Mesenchymal stem cell (in vitro differentiated cells and primary cell): ENCODE measurements around the gene HOMER3.
A peak's percentile ranks its signal among the peaks of the same experiment; 100 is the strongest.

Experiments
- DNase-seq: peaks from one replicate; pipeline ENCODE4 v3.0.0-alpha.2; 2013
- H2AFZ ChIP-seq: one replicate; pipeline ENCODE4 v1.6.1; 2013; ENCODE audit warnings: low read depth, mild to moderate bottlenecking, control low read depth, inconsistent platforms, low read length, moderate library complexity
- H2AK5ac ChIP-seq: 2 replicates; pipeline ENCODE4 v1.6.1; 2013; ENCODE audit warnings: low read length, moderate library complexity, mild to moderate bottlenecking, inconsistent platforms; ENCODE audit not compliant: severe bottlenecking
- H2BK120ac ChIP-seq: one replicate; pipeline ENCODE4 v1.6.1; 2013; ENCODE audit warnings: low read depth, mild to moderate bottlenecking, inconsistent platforms, low read length, moderate library complexity
- H2BK12ac ChIP-seq, 2 experiments: one replicate each; pipeline ENCODE4 v1.6.1; 2013; ENCODE audit warnings: inconsistent platforms in 2 of 2, low read length in 2 of 2, mild to moderate bottlenecking in 2 of 2, moderate library complexity in 2 of 2, control low read depth in 1 of 2
- H2BK15ac ChIP-seq: one replicate; pipeline ENCODE4 v1.6.1; 2013; ENCODE audit warnings: mild to moderate bottlenecking, low read depth, inconsistent platforms; ENCODE audit not compliant: poor library complexity, severe bottlenecking
- H2BK5ac ChIP-seq: 2 replicates; pipeline ENCODE4 v1.6.1; 2013; ENCODE audit warnings: low read depth, mild to moderate bottlenecking, low read length, control low read depth, inconsistent platforms; ENCODE audit not compliant: poor library complexity, severe bottlenecking
- H3K14ac ChIP-seq, 2 experiments: one replicate each; pipeline ENCODE4 v1.6.1; 2013; ENCODE audit warnings: inconsistent platforms in 2 of 2, low read length in 2 of 2, control low read depth in 1 of 2, mild to moderate bottlenecking in 1 of 2, moderate library complexity in 1 of 2
- H3K18ac ChIP-seq, 2 experiments: one replicate each; pipeline ENCODE4 v1.6.1; 2013; ENCODE audit warnings: inconsistent platforms in 2 of 2, low read length in 2 of 2, control low read depth in 1 of 2, low read depth in 1 of 2, mild to moderate bottlenecking in 1 of 2
- H3K23ac ChIP-seq, 2 experiments: one replicate each; pipeline ENCODE4 v1.6.1; 2013; ENCODE audit warnings: inconsistent platforms in 2 of 2, low read length in 2 of 2, mild to moderate bottlenecking in 2 of 2, moderate library complexity in 2 of 2, control low read depth in 1 of 2
- H3K27ac ChIP-seq: 2 replicates; pipeline ENCODE4 v1.5.1; 2013; ENCODE audit warnings: mild to moderate bottlenecking, moderate library complexity, low read length, control low read depth, inconsistent platforms; ENCODE audit not compliant: poor library complexity, severe bottlenecking
- H3K27me3 ChIP-seq, 2 experiments: 2 replicates each; pipeline versions ENCODE4 v1.6.1 to v1.7.0; 2013; ENCODE audit warnings: low read length in 2 of 2, mild to moderate bottlenecking in 2 of 2, moderate library complexity in 2 of 2, control low read depth in 1 of 2, inconsistent platforms in 1 of 2; ENCODE audit not compliant: control insufficient read depth in 1 of 2, insufficient read depth in 1 of 2
- H3K36me3 ChIP-seq, 2 experiments: 2 replicates each; pipeline versions ENCODE4 v1.6.1 to v1.7.0; 2013; ENCODE audit warnings: low read length in 2 of 2, control low read depth in 1 of 2, inconsistent platforms in 1 of 2, low read depth in 1 of 2, mild to moderate bottlenecking in 1 of 2; ENCODE audit not compliant: insufficient read depth in 2 of 2, control insufficient read depth in 1 of 2
- H3K4ac ChIP-seq, 2 experiments: one replicate each; pipeline ENCODE4 v1.6.1; 2013; ENCODE audit warnings: inconsistent platforms in 2 of 2, low read length in 2 of 2, mild to moderate bottlenecking in 2 of 2, moderate library complexity in 2 of 2, control low read depth in 1 of 2, low read depth in 1 of 2
- H3K4me1 ChIP-seq: 2 replicates; pipeline ENCODE4 v1.6.1; 2013; ENCODE audit warnings: low read depth, low read length, control low read depth; ENCODE audit not compliant: control insufficient read depth, insufficient read depth
- H3K4me2 ChIP-seq: 2 replicates; pipeline ENCODE4 v1.6.1; 2013; ENCODE audit warnings: low read length, mild to moderate bottlenecking, inconsistent platforms; ENCODE audit not compliant: poor library complexity, severe bottlenecking
- H3K4me3 ChIP-seq, 2 experiments: 2 replicates each; pipeline versions ENCODE4 v1.5.1 to v1.7.0; 2013; ENCODE audit warnings: low read length in 2 of 2, mild to moderate bottlenecking in 2 of 2, control low read depth in 1 of 2, low read depth in 1 of 2; ENCODE audit not compliant: insufficient read depth in 1 of 2
- H3K79me1 ChIP-seq: replicated peaks from 2 replicates; pipeline ENCODE4 v1.6.1; 2013; ENCODE audit warnings: mild to moderate bottlenecking, control low read depth, low read length, inconsistent platforms; ENCODE audit not compliant: poor library complexity, severe bottlenecking
- H3K9ac ChIP-seq: 2 replicates; pipeline ENCODE4 v1.7.0; 2013; ENCODE audit warnings: mild to moderate bottlenecking, low read length, moderate library complexity
- H3K9me3 ChIP-seq: 2 replicates; pipeline ENCODE4 v1.7.0; 2013; ENCODE audit warnings: mild to moderate bottlenecking, low read length; ENCODE audit not compliant: control insufficient read depth
- H4K8ac ChIP-seq: one replicate; pipeline ENCODE4 v1.6.1; 2013; ENCODE audit warnings: inconsistent platforms, mild to moderate bottlenecking, low read length, moderate library complexity
- H4K91ac ChIP-seq: one replicate; pipeline ENCODE4 v1.6.1; 2013; ENCODE audit warnings: mild to moderate bottlenecking, low read length, inconsistent platforms
- WGBS: methylation state at CpG from one replicate; pipeline ENCODE4 v1.1.7; 2013; ENCODE audit warnings: mixed read lengths; 5-methylcytosine and 5-hydroxymethylcytosine counted together

HOMER3 gene

GRCh38 chr19:18912933-18913332 is 28.1 kb downstream of the HOMER3 start:
- no peak overlapping the region for H3K27ac ChIP-seq
- no peak overlapping the region for H2BK15ac ChIP-seq
- H2AFZ ChIP-seq = no peak overlapping the region
- H4K91ac ChIP-seq = no peak overlapping the region
- no peak overlapping the region for H3K9ac ChIP-seq
- peaks cover 15% of the 10 kb centered on the region for H3K4me1 ChIP-seq
- H2BK5ac ChIP-seq = no peak overlapping the region
- H2BK120ac ChIP-seq = no peak overlapping the region
- no peaks in the 10 kb centered on the region for H3K9me3 ChIP-seq
- no peak overlapping the region for H3K4me3 ChIP-seq
- no peak for DNase-seq
- H3K4ac ChIP-seq = no peak overlapping the region
- H3K4me2 ChIP-seq = no peak overlapping the region
- peaks cover 46% of the 10 kb centered on the region for H3K79me1 ChIP-seq
- no peak overlapping the region for H2BK12ac ChIP-seq
- WGBS = 98% methylated on average over 14 of the region's 14 CpGs
- peaks cover 47 to 68% of the 10 kb centered on the region in 2 experiments for H3K36me3 ChIP-seq
- no peak overlapping the region for H3K14ac ChIP-seq
- H4K8ac ChIP-seq = no peak overlapping the region
- no peak overlapping the region for H3K23ac ChIP-seq
- no peak overlapping the region for H3K18ac ChIP-seq
- no peak overlapping the region for H2AK5ac ChIP-seq
- no peaks in the 10 kb centered on the region for H3K27me3 ChIP-seq

GRCh38 chr19:18910801-18911436 is 30.1 kb downstream of the HOMER3 start:
- H3K4me2 ChIP-seq = no peak overlapping the region
- no peak overlapping the region for H3K14ac ChIP-seq
- no peak overlapping the region for H3K4me3 ChIP-seq
- DNase-seq = no peak
- H2AK5ac ChIP-seq = no peak overlapping the region
- H2BK120ac ChIP-seq = no peak overlapping the region
- peaks cover 59% of the 10 kb centered on the region for H3K79me1 ChIP-seq
- H3K27ac ChIP-seq = no peak overlapping the region
- no peak overlapping the region for H3K9ac ChIP-seq
- no peaks in the 10 kb centered on the region for H3K27me3 ChIP-seq
- H3K4ac ChIP-seq = no peak overlapping the region
- H4K91ac ChIP-seq = no peak overlapping the region
- H2BK15ac ChIP-seq = no peak overlapping the region
- H3K23ac ChIP-seq = no peak overlapping the region
- H2AFZ ChIP-seq = no peak overlapping the region
- peak overlapping the region; percentile 0 for H4K8ac ChIP-seq
- H3K36me3 ChIP-seq = peaks cover 66 to 88% of the 10 kb centered on the region in 2 experiments
- H3K18ac ChIP-seq = no peak overlapping the region
- H2BK12ac ChIP-seq = no peak overlapping the region
- 96% methylated on average over 19 of the region's 19 CpGs for WGBS
- no peak overlapping the region for H2BK5ac ChIP-seq
- H3K4me1 ChIP-seq = peaks cover 13% of the 10 kb centered on the region
- no peaks in the 10 kb centered on the region for H3K9me3 ChIP-seq

- Histone ChIP-seq H3K18ac (no peak overlapping the region), H3K79me1 (peaks cover 58% of the 10 kb centered on the region), H2AK5ac (no peak overlapping the region), H3K27ac (no peak overlapping the region), H3K4me3 (no peak overlapping the region), H2BK15ac (no peak overlapping the region), H4K91ac (no peak overlapping the region), H2BK12ac (no peak overlapping the region), H3K9ac (no peak overlapping the region), H3K4me1 (peaks cover 7% of the 10 kb centered on the region), H2BK120ac (no peak overlapping the region), H3K27me3 (no peaks in the 10 kb centered on the region), H3K4ac (no peak overlapping the region), H4K8ac (no peak overlapping the region), H3K4me2 (no peak overlapping the region), H2AFZ (no peak overlapping the region), H3K36me3 (peaks cover 68 to 88% of the 10 kb centered on the region in 2 experiments), H3K14ac (no peak overlapping the region), H2BK5ac (no peak overlapping the region), H3K23ac (no peak overlapping the region), H3K9me3 (no peaks in the 10 kb centered on the region)
- DNase-seq = no peak
- 99% methylated on average over 8 of the region's 10 CpGs for WGBS
Measured at GRCh38 chr19:18910010-18910409, 31.0 kb downstream of the HOMER3 start.

- H2AFZ ChIP-seq = no peak overlapping the region
- no peak overlapping the region for H3K14ac ChIP-seq
- H4K91ac ChIP-seq = no peak overlapping the region
- H3K4ac ChIP-seq = no peak overlapping the region
- no peak overlapping the region for H3K9ac ChIP-seq
- H3K9me3 ChIP-seq = no peaks in the 10 kb centered on the region
- H3K79me1 ChIP-seq = peaks cover 64% of the 10 kb centered on the region
- peak overlapping the region; percentile 3 for H2BK5ac ChIP-seq
- no peak overlapping the region for H3K4me3 ChIP-seq
- H4K8ac ChIP-seq = no peak overlapping the region
- 99% methylated on average over 16 of the region's 17 CpGs for WGBS
- no peak for DNase-seq
- H3K4me2 ChIP-seq = no peak overlapping the region
- no peak overlapping the region for H3K18ac ChIP-seq
- peaks cover 71 to 91% of the 10 kb centered on the region in 2 experiments for H3K36me3 ChIP-seq
- no peak overlapping the region for H3K23ac ChIP-seq
- no peak overlapping the region for H3K27ac ChIP-seq
- H3K4me1 ChIP-seq = peaks cover 12% of the 10 kb centered on the region
- H2AK5ac ChIP-seq = no peak overlapping the region
- no peak overlapping the region for H2BK15ac ChIP-seq
- no peak overlapping the region for H2BK120ac ChIP-seq
- no peak overlapping the region for H2BK12ac ChIP-seq
- H3K27me3 ChIP-seq = no peaks in the 10 kb centered on the region
Measured at GRCh38 chr19:18908917-18909619, 31.9 kb downstream of the HOMER3 start.
